ENCODE measurements around the gene PIAS2.
"Not testable (repeated sequence)": the region's sequence is repeated elsewhere in the genome, so short reads cannot be mapped to it uniquely, and the experiment has no call there.

The PIAS2 gene

GRCh38 chr18:46917108-46917802 is at the start of gene PIAS2, which contains the start of gene KATNAL2:
PIAS2 (minus strand) TSS chr18:46917507; CDS start chr18:46917345, 162 bp downstream.
KATNAL2 (plus strand) TSS chr18:46917602; CDS start chr18:46946873, 29,271 bp downstream.
- DNase-seq (ENCODE audit: low read depth, low spot score): peak; percentile 27

GRCh38 chr18:46966266-46966665 is 49.0 kb upstream of the PIAS2 start:
- H3K9ac ChIP-seq (ENCODE audit: insufficient read length, low read depth); H3K36me3 ChIP-seq (ENCODE audit: insufficient read depth, insufficient read length, low read length); DNase-seq (ENCODE audit: low read depth, low spot score); H3K4me1 ChIP-seq (ENCODE audit: insufficient read depth, insufficient read length); H3K9me3 ChIP-seq (ENCODE audit: insufficient read depth, low read length); H3K27me3 ChIP-seq (ENCODE audit: insufficient read depth, insufficient read length); H3K4me3 ChIP-seq (ENCODE audit: insufficient read length, low read depth): not testable (repeated sequence)

More at GRCh38 chr18:46917108-46917802, at the start of gene PIAS2, which contains the start of gene KATNAL2:
- Histone ChIP-seq H3K27me3 (ENCODE audit: insufficient read depth, insufficient read length) (no peaks in the 10 kb centered on the region), H3K9me3 (ENCODE audit: insufficient read depth, low read length) (no peaks in the 10 kb centered on the region), H3K4me3 (ENCODE audit: insufficient read length, low read depth) (peak within 1 kb of the TSS; percentile 84), H3K9ac (ENCODE audit: insufficient read length, low read depth) (peak within 1 kb of the TSS; percentile 89), H3K4me1 (ENCODE audit: insufficient read depth, insufficient read length) (no peaks in the 10 kb centered on the region), H3K36me3 (ENCODE audit: insufficient read depth, insufficient read length, low read length) (no peaks in the 10 kb centered on the region)
- no peak for TF ChIP-seq YY1 (IDR thresholded peaks at IDR 0.05; ENCODE audit: insufficient read depth, insufficient read length)
- TF ChIP-seq ZNF274 (IDR thresholded peaks at IDR 0.05; ENCODE audit: low read depth, low read length): no peak
- TF ChIP-seq SUZ12 (IDR thresholded peaks at IDR 0.05; ENCODE audit: extremely low read depth, insufficient read depth, insufficient read length): no peak

DNA sequence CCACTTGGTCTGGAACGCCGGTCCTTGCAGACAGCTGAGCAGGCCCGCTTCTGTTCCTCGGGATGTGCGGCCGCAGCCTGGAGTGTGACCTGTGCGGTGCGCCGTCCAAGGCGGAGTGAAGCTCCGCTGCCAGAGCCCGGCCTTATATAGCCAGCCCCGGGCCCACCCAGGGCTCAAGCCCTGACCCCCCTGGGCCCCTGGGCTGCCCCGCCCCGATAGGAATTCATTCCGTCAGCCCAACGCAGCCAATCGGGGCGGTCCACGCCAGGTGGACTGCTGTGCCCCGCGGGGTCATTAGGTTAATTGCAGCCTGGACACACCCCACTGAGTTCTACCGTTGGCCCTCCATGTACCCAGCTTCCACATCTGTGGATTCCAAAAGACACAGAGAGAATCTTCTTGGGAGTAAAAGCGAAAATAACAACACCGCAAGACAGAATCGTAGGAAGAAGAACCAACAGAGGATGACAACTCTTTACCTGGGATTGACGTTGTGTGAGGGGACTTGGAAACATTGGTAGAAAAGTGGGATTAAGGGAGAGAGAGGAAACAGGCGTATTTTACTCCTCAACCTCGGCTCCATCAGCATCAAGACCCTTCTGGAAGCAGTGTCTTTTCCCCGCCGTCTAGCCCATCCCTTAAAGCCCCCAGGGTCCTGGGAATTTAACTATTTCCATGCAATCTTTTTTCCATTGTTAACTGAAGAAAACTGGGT is 47.4 kb upstream of the PIAS2 start:
- not testable (repeated sequence) for H3K4me3 ChIP-seq (ENCODE audit: insufficient read length, low read depth); H3K27me3 ChIP-seq (ENCODE audit: insufficient read depth, insufficient read length); H3K36me3 ChIP-seq (ENCODE audit: insufficient read depth, insufficient read length, low read length); H3K4me1 ChIP-seq (ENCODE audit: insufficient read depth, insufficient read length); DNase-seq (ENCODE audit: low read depth, low spot score); H3K9me3 ChIP-seq (ENCODE audit: insufficient read depth, low read length); H3K9ac ChIP-seq (ENCODE audit: insufficient read length, low read depth)

GRCh38 chr18:46963656-46964578 is 46.6 kb upstream of the PIAS2 start:
- not testable (repeated sequence) for H3K9me3 ChIP-seq (ENCODE audit: insufficient read depth, low read length); H3K9ac ChIP-seq (ENCODE audit: insufficient read length, low read depth); H3K4me1 ChIP-seq (ENCODE audit: insufficient read depth, insufficient read length); H3K36me3 ChIP-seq (ENCODE audit: insufficient read depth, insufficient read length, low read length); H3K27me3 ChIP-seq (ENCODE audit: insufficient read depth, insufficient read length); H3K4me3 ChIP-seq (ENCODE audit: insufficient read length, low read depth); DNase-seq (ENCODE audit: low read depth, low spot score)

DNA sequence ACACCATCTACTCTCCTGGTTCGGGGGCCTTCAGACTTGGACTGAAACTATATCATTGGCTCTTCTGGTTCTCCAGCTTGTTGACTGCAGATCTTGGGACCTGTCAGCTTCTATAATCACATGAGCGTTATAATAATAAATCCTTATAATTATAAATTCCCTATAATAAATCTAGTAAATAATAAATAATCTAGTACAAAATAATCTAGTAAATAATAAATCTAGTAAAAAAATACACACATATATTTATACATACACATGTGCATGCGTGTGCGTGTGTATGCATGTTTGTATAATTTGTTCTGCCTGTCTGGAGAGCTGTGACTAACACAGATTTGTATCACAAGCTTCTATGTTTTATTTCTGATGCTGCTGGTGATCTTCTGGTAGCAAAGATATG is 40.9 kb upstream of the PIAS2 start:
- no peak for DNase-seq (ENCODE audit: low read depth, low spot score)
- Histone ChIP-seq H3K36me3 (ENCODE audit: insufficient read depth, insufficient read length, low read length) (no peaks in the 10 kb centered on the region), H3K4me1 (ENCODE audit: insufficient read depth, insufficient read length) (no peaks in the 10 kb centered on the region), H3K4me3 (ENCODE audit: insufficient read length, low read depth) (no peak overlapping the region), H3K9ac (ENCODE audit: insufficient read length, low read depth) (no peak overlapping the region), H3K27me3 (ENCODE audit: insufficient read depth, insufficient read length) (no peaks in the 10 kb centered on the region), H3K9me3 (ENCODE audit: insufficient read depth, low read length) (peaks cover 5% of the 10 kb centered on the region; the same call in 1 of the 2 replicates)
- TF ChIP-seq SUZ12 (IDR thresholded peaks at IDR 0.05; ENCODE audit: extremely low read depth, insufficient read depth, insufficient read length) (no peak), ZNF274 (IDR thresholded peaks at IDR 0.05; ENCODE audit: low read depth, low read length) (no peak), YY1 (IDR thresholded peaks at IDR 0.05; ENCODE audit: insufficient read depth, insufficient read length) (no peak)

DNA sequence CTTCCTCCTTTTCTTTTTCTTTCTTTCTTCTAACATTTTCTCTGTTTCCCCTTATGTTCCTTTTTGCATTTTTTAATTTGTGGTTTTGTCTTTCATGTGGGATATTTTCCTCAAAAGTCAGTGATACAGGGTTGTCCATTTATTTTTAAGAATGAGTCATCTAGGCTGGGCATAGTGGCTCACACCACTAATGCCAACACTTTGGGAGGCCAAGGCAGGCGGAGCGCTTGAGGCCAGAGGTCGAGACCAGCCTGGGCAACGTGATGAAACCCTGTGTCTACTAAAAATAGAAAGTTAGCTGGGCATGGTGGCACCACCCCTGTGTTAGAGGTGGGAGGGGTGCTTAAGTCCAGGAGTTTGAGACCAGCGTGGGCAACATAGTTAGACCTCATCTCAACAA is 35.9 kb upstream of the PIAS2 start:
- Histone ChIP-seq H3K4me3 (ENCODE audit: insufficient read length, low read depth) (no peak overlapping the region), H3K9ac (ENCODE audit: insufficient read length, low read depth) (no peak overlapping the region), H3K36me3 (ENCODE audit: insufficient read depth, insufficient read length, low read length) (no peaks in the 10 kb centered on the region), H3K27me3 (ENCODE audit: insufficient read depth, insufficient read length) (no peaks in the 10 kb centered on the region), H3K9me3 (ENCODE audit: insufficient read depth, low read length) (no peaks in the 10 kb centered on the region), H3K4me1 (ENCODE audit: insufficient read depth, insufficient read length) (no peaks in the 10 kb centered on the region)
- DNase-seq (ENCODE audit: low read depth, low spot score): no peak
- TF ChIP-seq SUZ12 (IDR thresholded peaks at IDR 0.05; ENCODE audit: extremely low read depth, insufficient read depth, insufficient read length) (no peak), ZNF274 (IDR thresholded peaks at IDR 0.05; ENCODE audit: low read depth, low read length) (no peak), YY1 (IDR thresholded peaks at IDR 0.05; ENCODE audit: insufficient read depth, insufficient read length) (no peak)

- no peaks in the 10 kb centered on the region for H3K4me1 ChIP-seq (ENCODE audit: insufficient read depth, insufficient read length)
- no peaks in the 10 kb centered on the region for H3K9me3 ChIP-seq (ENCODE audit: insufficient read depth, low read length)
- no peak overlapping the region for H3K4me3 ChIP-seq (ENCODE audit: insufficient read length, low read depth)
- no peak for DNase-seq (ENCODE audit: low read depth, low spot score)
- TF ChIP-seq ZNF274 (IDR thresholded peaks at IDR 0.05; ENCODE audit: low read depth, low read length) (no peak), YY1 (IDR thresholded peaks at IDR 0.05; ENCODE audit: insufficient read depth, insufficient read length) (no peak), SUZ12 (IDR thresholded peaks at IDR 0.05; ENCODE audit: extremely low read depth, insufficient read depth, insufficient read length) (no peak)
- no peaks in the 10 kb centered on the region for H3K27me3 ChIP-seq (ENCODE audit: insufficient read depth, insufficient read length)
- no peak overlapping the region for H3K9ac ChIP-seq (ENCODE audit: insufficient read length, low read depth)
- no peaks in the 10 kb centered on the region for H3K36me3 ChIP-seq (ENCODE audit: insufficient read depth, insufficient read length, low read length)
These were observed 32.9 kb upstream of the PIAS2 start for GRCh38 chr18:46950064-46950656.

Measured in NT2/D1 (cell line).